WTC11 (cell line): ENCODE measurements around the gene STX8. TPM values are rescaled to one million over a fixed set of nuclear protein-coding genes. Genes with fewer than 3 reads are reported as not detected.
"Not testable (repeated sequence)": the region's sequence is repeated elsewhere in the genome, so short reads cannot be mapped to it uniquely, and the experiment has no call there.

Experiments used
- ATAC-seq: fragments of 200-7000 bp; cut with Tn5 transposase; 2 replicates; pipeline ENCODE4 v1.10.0; 2021; ENCODE audit warnings: mild to moderate bottlenecking, moderate library complexity
- CTCF ChIA-PET: fragments of 300-600 bp; sonication (Branson Sonifier 250); formaldehyde crosslinking; loops from one replicate; lab custom pipeline; 2021; ENCODE audit warnings: antibody characterized with exemption; lab: Charles Lee
- POLR2A ChIA-PET: fragments of 350-600 bp; sonication (Branson Sonifier 250); formaldehyde crosslinking; loops from one replicate; lab custom pipeline; 2021; ENCODE audit warnings: antibody characterized with exemption; lab: Charles Lee
- DNase-seq: peaks from one replicate; pipeline ENCODE4 v3.0.0; 2021; ENCODE audit warnings: low spot score
- H3K27ac Mint-ChIP-seq: 2 replicates; pipeline ENCODE4 v1.8.0; 2021; ENCODE audit warnings: mixed read lengths
- H3K27me3 Mint-ChIP-seq: 2 replicates; pipeline ENCODE4 v1.8.0; 2021; ENCODE audit warnings: low read depth, mild to moderate bottlenecking, moderate library complexity, mixed read lengths
- H3K36me3 Mint-ChIP-seq: 2 replicates; pipeline ENCODE4 v1.8.0; 2021; ENCODE audit warnings: mixed read lengths
- H3K4me1 Mint-ChIP-seq: 2 replicates; pipeline ENCODE4 v1.8.0; 2022; ENCODE audit warnings: mixed read lengths
- H3K4me3 Mint-ChIP-seq: 2 replicates; pipeline ENCODE4 v1.8.0; 2021; ENCODE audit warnings: mild to moderate bottlenecking, moderate library complexity, mixed read lengths
- H3K9me3 Mint-ChIP-seq: 2 replicates; pipeline ENCODE4 v1.8.0; 2021; ENCODE audit warnings: mixed read lengths
- CREB1 ChIP-seq: sonication (generic); formaldehyde crosslinking; IDR thresholded peaks from 2 replicates; pipeline ENCODE4 v1.8.0; 2023; ENCODE audit warnings: mild to moderate bottlenecking, missing genetic modification reagents
- GTF2I ChIP-seq: fragments of 250-450 bp; sonication (Bioruptor Pico); conservative IDR thresholded peaks from 2 replicates; pipeline ENCODE4 v1.4.0; 2021; ENCODE audit warnings: mild to moderate bottlenecking
- PRRX2 ChIP-seq: fragments of 250-450 bp; sonication (Bioruptor Pico); IDR thresholded peaks from 2 replicates; pipeline ENCODE4 v1.8.0; 2021; ENCODE audit warnings: mild to moderate bottlenecking
- RELA ChIP-seq: sonication (generic); formaldehyde crosslinking; IDR thresholded peaks from 2 replicates; pipeline ENCODE4 v1.8.1; 2022; ENCODE audit warnings: missing genetic modification reagents, mild to moderate bottlenecking, borderline replicate concordance
- RORB ChIP-seq: fragments of 250-450 bp; sonication (Bioruptor Pico); IDR thresholded peaks from 2 replicates; pipeline ENCODE4 v1.9.0; 2021; ENCODE audit warnings: mild to moderate bottlenecking
- SMAD4 ChIP-seq: sonication (generic); formaldehyde crosslinking; IDR thresholded peaks from 2 replicates; pipeline ENCODE4 v1.8.0; 2022; ENCODE audit warnings: mild to moderate bottlenecking, missing genetic modification reagents
- TP53 ChIP-seq: sonication (generic); formaldehyde crosslinking; IDR thresholded peaks from 2 replicates; pipeline ENCODE4 v1.8.1; 2023; ENCODE audit warnings: mild to moderate bottlenecking, missing genetic modification reagents
- ZBTB21 ChIP-seq: sonication (generic); formaldehyde crosslinking; IDR thresholded peaks from 2 replicates; pipeline ENCODE4 v1.8.1; 2023; ENCODE audit warnings: mild to moderate bottlenecking, missing genetic modification reagents, borderline replicate concordance
- ZNF121 ChIP-seq: sonication (generic); formaldehyde crosslinking; IDR thresholded peaks from 2 replicates; pipeline ENCODE4 v1.8.0; 2023; ENCODE audit warnings: missing genetic modification reagents
- ZNF423 ChIP-seq: fragments of 250-450 bp; sonication (Bioruptor Pico); IDR thresholded peaks from 2 replicates; pipeline ENCODE4 v2.1.2; 2022; ENCODE audit warnings: mild to moderate bottlenecking, moderate library complexity
- total RNA-seq: library from RNA; stranded (reverse); gene quantifications from 3 replicates; pipeline ENCODE4 v1.2.3, GENCODE V29; 2021
- TF ChIP-seq, protein P1 (sequence below): fragments of 250-450 bp; sonication (Bioruptor Pico); IDR thresholded peaks from 2 replicates; pipeline ENCODE4 v1.8.0; 2021; ENCODE audit warnings: mild to moderate bottlenecking
- TF ChIP-seq, protein P2 (sequence below): sonication (generic); formaldehyde crosslinking; IDR thresholded peaks from 2 replicates; pipeline ENCODE4 v1.8.0; 2022; ENCODE audit warnings: mild to moderate bottlenecking, missing genetic modification reagents
- TF ChIP-seq, protein P3 (sequence below): fragments of 250-450 bp; sonication (Bioruptor Pico); IDR thresholded peaks from 2 replicates; pipeline ENCODE4 v2.1.2; 2022; ENCODE audit warnings: mild to moderate bottlenecking, moderate library complexity
- TF ChIP-seq, protein P4 (sequence below): fragments of 200-600 bp; IDR thresholded peaks from 2 replicates; pipeline ENCODE4 v1.8.0; 2022; ENCODE audit warnings: antibody characterized with exemption
- TF ChIP-seq, protein P5 (sequence below): sonication (generic); formaldehyde crosslinking; IDR thresholded peaks from 2 replicates; pipeline ENCODE4 v1.8.0; 2022; ENCODE audit warnings: mild to moderate bottlenecking, missing genetic modification reagents
- TF ChIP-seq, protein P6 (sequence below): sonication (generic); formaldehyde crosslinking; IDR thresholded peaks from 2 replicates; pipeline ENCODE4 v1.8.0; 2022; ENCODE audit warnings: mild to moderate bottlenecking, missing genetic modification reagents
- TF ChIP-seq, protein P7 (sequence below): sonication (generic); formaldehyde crosslinking; IDR thresholded peaks from 2 replicates; pipeline ENCODE4 v1.8.1; 2022; ENCODE audit warnings: low read depth, missing genetic modification reagents, borderline replicate concordance
- TF ChIP-seq, protein P8 (sequence below): sonication (generic); formaldehyde crosslinking; conservative IDR thresholded peaks from 2 replicates; pipeline ENCODE4 v1.8.1; 2022; ENCODE audit warnings: mild to moderate bottlenecking, missing genetic modification reagents

STX8 gene
- total RNA-seq, 1 experiment from 2014 or later: 39.9 TPM

DNA sequence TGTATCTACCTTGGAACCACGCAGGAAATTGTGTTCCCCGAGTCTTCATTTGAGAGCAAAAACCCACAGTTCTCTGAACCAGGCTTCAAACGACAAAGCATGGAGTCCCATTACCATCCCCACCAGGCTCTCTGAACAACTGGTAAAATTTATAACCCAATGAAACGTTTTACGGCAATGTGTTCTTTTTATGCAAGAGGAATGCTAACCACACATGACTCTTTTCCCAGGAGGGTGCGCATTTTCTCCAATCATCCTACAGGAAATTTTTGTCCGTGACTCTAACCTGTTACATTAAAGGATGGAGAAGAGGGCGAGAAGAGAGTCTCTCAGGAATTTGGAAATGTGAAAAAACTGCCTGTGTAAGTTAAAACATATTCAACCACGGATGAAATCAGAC is 17.8 kb downstream of the STX8 start:
- no peak for ATAC-seq
- no peak for TF ChIP-seq RELA (CRISPR knock-in tag)
- TF ChIP-seq, protein P1, sequence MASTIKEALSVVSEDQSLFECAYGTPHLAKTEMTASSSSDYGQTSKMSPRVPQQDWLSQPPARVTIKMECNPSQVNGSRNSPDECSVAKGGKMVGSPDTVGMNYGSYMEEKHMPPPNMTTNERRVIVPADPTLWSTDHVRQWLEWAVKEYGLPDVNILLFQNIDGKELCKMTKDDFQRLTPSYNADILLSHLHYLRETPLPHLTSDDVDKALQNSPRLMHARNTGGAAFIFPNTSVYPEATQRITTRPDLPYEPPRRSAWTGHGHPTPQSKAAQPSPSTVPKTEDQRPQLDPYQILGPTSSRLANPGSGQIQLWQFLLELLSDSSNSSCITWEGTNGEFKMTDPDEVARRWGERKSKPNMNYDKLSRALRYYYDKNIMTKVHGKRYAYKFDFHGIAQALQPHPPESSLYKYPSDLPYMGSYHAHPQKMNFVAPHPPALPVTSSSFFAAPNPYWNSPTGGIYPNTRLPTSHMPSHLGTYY (CRISPR knock-in tag): no peak
- TF ChIP-seq SMAD4 (CRISPR knock-in tag): no peak
- TF ChIP-seq CREB1 (CRISPR knock-in tag): no peak
- TF ChIP-seq TP53 (CRISPR knock-in tag): no peak
- TF ChIP-seq PRRX2 (CRISPR knock-in tag): no peak
- TF ChIP-seq, protein P2, sequence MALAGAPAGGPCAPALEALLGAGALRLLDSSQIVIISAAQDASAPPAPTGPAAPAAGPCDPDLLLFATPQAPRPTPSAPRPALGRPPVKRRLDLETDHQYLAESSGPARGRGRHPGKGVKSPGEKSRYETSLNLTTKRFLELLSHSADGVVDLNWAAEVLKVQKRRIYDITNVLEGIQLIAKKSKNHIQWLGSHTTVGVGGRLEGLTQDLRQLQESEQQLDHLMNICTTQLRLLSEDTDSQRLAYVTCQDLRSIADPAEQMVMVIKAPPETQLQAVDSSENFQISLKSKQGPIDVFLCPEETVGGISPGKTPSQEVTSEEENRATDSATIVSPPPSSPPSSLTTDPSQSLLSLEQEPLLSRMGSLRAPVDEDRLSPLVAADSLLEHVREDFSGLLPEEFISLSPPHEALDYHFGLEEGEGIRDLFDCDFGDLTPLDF: no peak
- no peak for TF ChIP-seq GTF2I
- TF ChIP-seq ZNF423 (CRISPR knock-in tag): no peak
- CTCF ChIA-PET: interaction anchor here (0.7 to 0.9 kb wide), 2 partner anchors 114 to 171 kb away, joined by 3 read pairs; no protein-coding TSS in a partner anchor
- POLR2A ChIA-PET: no interaction called here
- H3K9me3 Mint-ChIP-seq: 0 out of 2 replicates have a peak, but pooled peaks cover 6% of the 10 kb centered on the region
- H3K4me1 Mint-ChIP-seq: no peaks in the 10 kb centered on the region
- no peak for DNase-seq
- H3K27me3 Mint-ChIP-seq: no peaks in the 10 kb centered on the region
- no peak overlapping the region for H3K4me3 Mint-ChIP-seq
- no peaks in the 10 kb centered on the region; the same call in 1 of the 2 replicates for H3K36me3 Mint-ChIP-seq
- no peak overlapping the region for H3K27ac Mint-ChIP-seq

DNA sequence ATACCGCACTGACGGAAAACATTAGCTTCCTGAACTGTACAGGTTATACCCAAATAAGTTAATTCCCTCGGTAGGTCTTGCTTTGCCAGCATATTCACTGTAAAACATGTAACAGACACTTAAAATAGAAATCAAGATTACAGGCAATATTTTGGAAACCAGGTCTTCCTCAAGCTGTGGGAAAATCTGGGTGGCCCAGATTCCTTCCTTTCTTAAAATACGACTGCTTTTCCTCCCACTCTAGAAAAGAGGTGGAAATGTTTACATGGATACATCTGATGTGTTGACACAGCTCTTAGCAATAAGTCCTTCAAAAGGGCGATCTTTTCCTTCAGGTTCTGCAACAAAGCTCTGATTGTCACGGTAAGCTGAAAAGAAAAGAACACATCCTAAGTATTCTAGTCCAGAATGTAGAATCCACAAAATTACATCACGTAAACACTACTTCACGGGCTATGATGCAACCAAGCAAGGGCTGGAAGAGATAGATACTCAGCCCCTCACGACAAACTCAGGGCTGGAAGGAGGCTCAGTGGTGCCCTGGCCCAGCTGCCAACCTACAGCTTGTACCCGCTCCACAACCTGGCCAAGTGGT is 18.4 kb downstream of the STX8 start:
- H3K4me1 Mint-ChIP-seq: no peaks in the 10 kb centered on the region
- POLR2A ChIA-PET: no interaction called here
- no peak for ATAC-seq
- no peaks in the 10 kb centered on the region for H3K27me3 Mint-ChIP-seq
- no peak for DNase-seq
- H3K4me3 Mint-ChIP-seq: no peak overlapping the region
- H3K27ac Mint-ChIP-seq: no peak overlapping the region
- H3K9me3 Mint-ChIP-seq: 0 out of 2 replicates have a peak, but pooled peaks cover 1% of the 10 kb centered on the region
- TF ChIP-seq, protein P3, sequence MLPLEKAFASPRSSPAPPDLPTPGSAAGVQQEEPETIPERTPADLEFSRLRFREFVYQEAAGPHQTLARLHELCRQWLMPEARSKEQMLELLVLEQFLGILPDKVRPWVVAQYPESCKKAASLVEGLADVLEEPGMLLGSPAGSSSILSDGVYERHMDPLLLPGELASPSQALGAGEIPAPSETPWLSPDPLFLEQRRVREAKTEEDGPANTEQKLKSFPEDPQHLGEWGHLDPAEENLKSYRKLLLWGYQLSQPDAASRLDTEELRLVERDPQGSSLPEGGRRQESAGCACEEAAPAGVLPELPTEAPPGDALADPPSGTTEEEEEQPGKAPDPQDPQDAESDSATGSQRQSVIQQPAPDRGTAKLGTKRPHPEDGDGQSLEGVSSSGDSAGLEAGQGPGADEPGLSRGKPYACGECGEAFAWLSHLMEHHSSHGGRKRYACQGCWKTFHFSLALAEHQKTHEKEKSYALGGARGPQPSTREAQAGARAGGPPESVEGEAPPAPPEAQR (CRISPR knock-in tag): no peak
- TF ChIP-seq, all 79 proteins: peak for 0
- no peaks in the 10 kb centered on the region; the same call in 1 of the 2 replicates for H3K36me3 Mint-ChIP-seq
- CTCF ChIA-PET: interaction anchor here (0.9 kb wide), 1 partner anchor 171 kb away, joined by 3 read pairs; no protein-coding TSS in a partner anchor

DNA sequence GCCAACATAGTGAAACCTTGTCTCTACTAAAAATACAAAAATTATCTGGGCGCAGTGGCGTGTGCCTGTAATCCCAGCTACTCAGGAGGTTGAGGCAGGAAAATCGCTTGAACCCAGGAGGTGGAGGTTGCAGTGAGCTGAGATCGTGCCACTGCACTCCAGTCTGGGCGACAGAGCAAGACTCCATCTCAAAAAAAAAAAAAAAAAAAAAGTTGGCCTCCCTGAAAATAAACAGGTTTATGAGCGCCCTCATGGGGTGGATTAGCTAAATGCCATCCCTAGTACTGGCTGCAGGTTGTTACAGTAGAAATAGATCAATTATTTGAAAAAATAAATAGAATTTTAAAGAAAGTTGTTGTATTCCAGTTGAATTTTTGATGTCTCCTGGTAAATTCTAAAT is 20.9 kb downstream of the STX8 start:
- TF ChIP-seq, protein P4, sequence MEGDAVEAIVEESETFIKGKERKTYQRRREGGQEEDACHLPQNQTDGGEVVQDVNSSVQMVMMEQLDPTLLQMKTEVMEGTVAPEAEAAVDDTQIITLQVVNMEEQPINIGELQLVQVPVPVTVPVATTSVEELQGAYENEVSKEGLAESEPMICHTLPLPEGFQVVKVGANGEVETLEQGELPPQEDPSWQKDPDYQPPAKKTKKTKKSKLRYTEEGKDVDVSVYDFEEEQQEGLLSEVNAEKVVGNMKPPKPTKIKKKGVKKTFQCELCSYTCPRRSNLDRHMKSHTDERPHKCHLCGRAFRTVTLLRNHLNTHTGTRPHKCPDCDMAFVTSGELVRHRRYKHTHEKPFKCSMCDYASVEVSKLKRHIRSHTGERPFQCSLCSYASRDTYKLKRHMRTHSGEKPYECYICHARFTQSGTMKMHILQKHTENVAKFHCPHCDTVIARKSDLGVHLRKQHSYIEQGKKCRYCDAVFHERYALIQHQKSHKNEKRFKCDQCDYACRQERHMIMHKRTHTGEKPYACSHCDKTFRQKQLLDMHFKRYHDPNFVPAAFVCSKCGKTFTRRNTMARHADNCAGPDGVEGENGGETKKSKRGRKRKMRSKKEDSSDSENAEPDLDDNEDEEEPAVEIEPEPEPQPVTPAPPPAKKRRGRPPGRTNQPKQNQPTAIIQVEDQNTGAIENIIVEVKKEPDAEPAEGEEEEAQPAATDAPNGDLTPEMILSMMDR: 0 out of 2 replicates have a peak, but pooled peaks have one; percentile 20
- TF ChIP-seq ZNF121: peak; percentile 85
- CTCF ChIA-PET: interaction anchor here (0.5 to 1.8 kb wide), 17 partner anchors 11 to 666 kb away, joined by 3 to 7 read pairs (median 3); partner anchors contain the start of gene CFAP52
- DNase-seq (peak; percentile 73), ATAC-seq (peak; percentile 63)
- not testable (repeated sequence) for H3K4me1 Mint-ChIP-seq, H3K4me3 Mint-ChIP-seq, H3K9me3 Mint-ChIP-seq, H3K36me3 Mint-ChIP-seq, H3K27ac Mint-ChIP-seq, H3K27me3 Mint-ChIP-seq
- POLR2A ChIA-PET: interaction anchor here (0.6 kb wide), 1 partner anchor 93 kb away, joined by 3 read pairs; no protein-coding TSS in a partner anchor

DNA sequence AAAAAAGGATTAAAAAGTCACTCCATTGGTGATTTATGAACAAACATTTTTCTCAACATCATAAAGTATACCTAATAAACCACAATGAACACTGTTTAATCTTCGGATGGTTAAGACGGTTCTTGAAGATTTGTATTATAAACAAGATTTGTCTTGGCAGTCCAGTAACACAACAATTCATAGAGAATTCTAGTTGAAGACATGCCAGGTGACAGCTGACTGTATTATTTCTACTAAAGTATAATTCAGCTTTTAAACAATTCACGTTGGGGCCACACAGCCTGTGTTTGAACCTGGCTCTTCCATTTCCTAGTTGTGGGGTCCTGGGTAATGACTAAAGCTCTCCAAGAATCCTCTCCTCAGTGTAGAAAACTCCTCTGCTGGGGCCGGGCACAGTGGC is 22.0 kb downstream of the STX8 start:
- DNase-seq: no peak
- no peaks in the 10 kb centered on the region for H3K4me1 Mint-ChIP-seq
- H3K36me3 Mint-ChIP-seq: no peaks in the 10 kb centered on the region
- CTCF ChIA-PET: interaction anchor here (1.8 kb wide), 1 partner anchor 17 kb away, joined by 7 read pairs; no protein-coding TSS in a partner anchor
- no peak overlapping the region for H3K27ac Mint-ChIP-seq
- no peaks in the 10 kb centered on the region for H3K9me3 Mint-ChIP-seq
- ATAC-seq: no peak
- POLR2A ChIA-PET: no interaction called here
- H3K4me3 Mint-ChIP-seq: no peak overlapping the region
- H3K27me3 Mint-ChIP-seq: no peaks in the 10 kb centered on the region
- TF ChIP-seq CREB1 (CRISPR knock-in tag) (no peak), ZBTB21 (CRISPR knock-in tag) (no peak), RORB (CRISPR knock-in tag) (no peak)
- TF ChIP-seq, protein P5, sequence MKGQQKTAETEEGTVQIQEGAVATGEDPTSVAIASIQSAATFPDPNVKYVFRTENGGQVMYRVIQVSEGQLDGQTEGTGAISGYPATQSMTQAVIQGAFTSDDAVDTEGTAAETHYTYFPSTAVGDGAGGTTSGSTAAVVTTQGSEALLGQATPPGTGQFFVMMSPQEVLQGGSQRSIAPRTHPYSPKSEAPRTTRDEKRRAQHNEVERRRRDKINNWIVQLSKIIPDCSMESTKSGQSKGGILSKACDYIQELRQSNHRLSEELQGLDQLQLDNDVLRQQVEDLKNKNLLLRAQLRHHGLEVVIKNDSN: no peak
- TF ChIP-seq, protein P6, sequence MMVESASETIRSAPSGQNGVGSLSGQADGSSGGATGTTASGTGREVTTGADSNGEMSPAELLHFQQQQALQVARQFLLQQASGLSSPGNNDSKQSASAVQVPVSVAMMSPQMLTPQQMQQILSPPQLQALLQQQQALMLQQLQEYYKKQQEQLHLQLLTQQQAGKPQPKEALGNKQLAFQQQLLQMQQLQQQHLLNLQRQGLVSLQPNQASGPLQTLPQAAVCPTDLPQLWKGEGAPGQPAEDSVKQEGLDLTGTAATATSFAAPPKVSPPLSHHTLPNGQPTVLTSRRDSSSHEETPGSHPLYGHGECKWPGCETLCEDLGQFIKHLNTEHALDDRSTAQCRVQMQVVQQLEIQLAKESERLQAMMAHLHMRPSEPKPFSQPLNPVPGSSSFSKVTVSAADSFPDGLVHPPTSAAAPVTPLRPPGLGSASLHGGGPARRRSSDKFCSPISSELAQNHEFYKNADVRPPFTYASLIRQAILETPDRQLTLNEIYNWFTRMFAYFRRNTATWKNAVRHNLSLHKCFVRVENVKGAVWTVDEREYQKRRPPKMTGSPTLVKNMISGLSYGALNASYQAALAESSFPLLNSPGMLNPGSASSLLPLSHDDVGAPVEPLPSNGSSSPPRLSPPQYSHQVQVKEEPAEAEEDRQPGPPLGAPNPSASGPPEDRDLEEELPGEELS (CRISPR knock-in tag): no peak
- TF ChIP-seq, protein P7, sequence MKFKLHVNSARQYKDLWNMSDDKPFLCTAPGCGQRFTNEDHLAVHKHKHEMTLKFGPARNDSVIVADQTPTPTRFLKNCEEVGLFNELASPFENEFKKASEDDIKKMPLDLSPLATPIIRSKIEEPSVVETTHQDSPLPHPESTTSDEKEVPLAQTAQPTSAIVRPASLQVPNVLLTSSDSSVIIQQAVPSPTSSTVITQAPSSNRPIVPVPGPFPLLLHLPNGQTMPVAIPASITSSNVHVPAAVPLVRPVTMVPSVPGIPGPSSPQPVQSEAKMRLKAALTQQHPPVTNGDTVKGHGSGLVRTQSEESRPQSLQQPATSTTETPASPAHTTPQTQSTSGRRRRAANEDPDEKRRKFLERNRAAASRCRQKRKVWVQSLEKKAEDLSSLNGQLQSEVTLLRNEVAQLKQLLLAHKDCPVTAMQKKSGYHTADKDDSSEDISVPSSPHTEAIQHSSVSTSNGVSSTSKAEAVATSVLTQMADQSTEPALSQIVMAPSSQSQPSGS (CRISPR knock-in tag): no peak
- TF ChIP-seq, protein P8, sequence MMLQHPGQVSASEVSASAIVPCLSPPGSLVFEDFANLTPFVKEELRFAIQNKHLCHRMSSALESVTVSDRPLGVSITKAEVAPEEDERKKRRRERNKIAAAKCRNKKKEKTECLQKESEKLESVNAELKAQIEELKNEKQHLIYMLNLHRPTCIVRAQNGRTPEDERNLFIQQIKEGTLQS (CRISPR knock-in tag): no peak
